ENCODE data around the gene IL17F. TPM values are rescaled to one million over a fixed set of nuclear protein-coding genes. Genes with fewer than 3 reads are reported as not detected.

The IL17F gene
- total and polyA plus RNA-seq, 4 donors, result not detected

DNA sequence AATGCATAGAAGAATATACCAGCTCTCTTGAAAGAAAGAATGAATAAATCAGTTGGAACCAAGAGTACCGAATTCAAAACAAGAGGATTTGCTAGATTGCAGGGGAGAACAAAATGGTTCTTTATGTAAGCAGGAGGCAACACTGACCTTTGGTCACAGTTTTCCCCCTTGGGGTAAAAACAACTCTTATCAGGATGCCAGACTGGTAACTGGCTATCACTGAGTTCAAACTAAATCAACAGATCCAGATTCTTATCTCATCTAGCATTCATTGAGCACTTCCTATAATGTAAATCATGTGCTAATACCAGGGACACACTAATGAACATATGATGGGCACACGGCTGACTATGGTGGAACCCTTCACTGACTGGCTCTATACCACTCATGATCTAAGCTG lies 4.8 kb upstream of the IL17F start:
- no peaks in the 10 kb centered on the region for H3K9me3 ChIP-seq (ENCODE audit: control insufficient read depth in 4 of 4, low read length in 3 of 4)
- TF ChIP-seq FOXA2 (IDR thresholded peaks at IDR 0.05), result no peak
- no peak for TF ChIP-seq RAD21 (IDR thresholded peaks at IDR 0.05)
- TF ChIP-seq TAF1 (conservative IDR thresholded peaks at IDR 0.05), result no peak
- TF ChIP-seq GABPA (IDR thresholded peaks at IDR 0.05 in 1 of 2, conservative IDR thresholded peaks at IDR 0.05 in 1 of 2), result no peak
- TF ChIP-seq, protein P1, sequence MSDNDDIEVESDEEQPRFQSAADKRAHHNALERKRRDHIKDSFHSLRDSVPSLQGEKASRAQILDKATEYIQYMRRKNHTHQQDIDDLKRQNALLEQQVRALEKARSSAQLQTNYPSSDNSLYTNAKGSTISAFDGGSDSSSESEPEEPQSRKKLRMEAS (IDR thresholded peaks at IDR 0.05), result no peak
- no peak for TF ChIP-seq JUND (IDR thresholded peaks at IDR 0.05)
- TF ChIP-seq, protein P2, sequence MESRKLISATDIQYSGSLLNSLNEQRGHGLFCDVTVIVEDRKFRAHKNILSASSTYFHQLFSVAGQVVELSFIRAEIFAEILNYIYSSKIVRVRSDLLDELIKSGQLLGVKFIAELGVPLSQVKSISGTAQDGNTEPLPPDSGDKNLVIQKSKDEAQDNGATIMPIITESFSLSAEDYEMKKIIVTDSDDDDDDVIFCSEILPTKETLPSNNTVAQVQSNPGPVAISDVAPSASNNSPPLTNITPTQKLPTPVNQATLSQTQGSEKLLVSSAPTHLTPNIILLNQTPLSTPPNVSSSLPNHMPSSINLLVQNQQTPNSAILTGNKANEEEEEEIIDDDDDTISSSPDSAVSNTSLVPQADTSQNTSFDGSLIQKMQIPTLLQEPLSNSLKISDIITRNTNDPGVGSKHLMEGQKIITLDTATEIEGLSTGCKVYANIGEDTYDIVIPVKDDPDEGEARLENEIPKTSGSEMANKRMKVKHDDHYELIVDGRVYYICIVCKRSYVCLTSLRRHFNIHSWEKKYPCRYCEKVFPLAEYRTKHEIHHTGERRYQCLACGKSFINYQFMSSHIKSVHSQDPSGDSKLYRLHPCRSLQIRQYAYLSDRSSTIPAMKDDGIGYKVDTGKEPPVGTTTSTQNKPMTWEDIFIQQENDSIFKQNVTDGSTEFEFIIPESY (IDR thresholded peaks at IDR 0.05), result no peak
- TF ChIP-seq FOXA1 (IDR thresholded peaks at IDR 0.05), result no peak
- TF ChIP-seq SP1 (IDR thresholded peaks at IDR 0.05), result no peak
- TF ChIP-seq HNF4A (conservative IDR thresholded peaks at IDR 0.05), result no peak
- TF ChIP-seq, protein P3, sequence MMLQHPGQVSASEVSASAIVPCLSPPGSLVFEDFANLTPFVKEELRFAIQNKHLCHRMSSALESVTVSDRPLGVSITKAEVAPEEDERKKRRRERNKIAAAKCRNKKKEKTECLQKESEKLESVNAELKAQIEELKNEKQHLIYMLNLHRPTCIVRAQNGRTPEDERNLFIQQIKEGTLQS (IDR thresholded peaks at IDR 0.05), result no peak
- no peak for TF ChIP-seq NR2F2 (IDR thresholded peaks at IDR 0.05)
- TF ChIP-seq, protein P4, sequence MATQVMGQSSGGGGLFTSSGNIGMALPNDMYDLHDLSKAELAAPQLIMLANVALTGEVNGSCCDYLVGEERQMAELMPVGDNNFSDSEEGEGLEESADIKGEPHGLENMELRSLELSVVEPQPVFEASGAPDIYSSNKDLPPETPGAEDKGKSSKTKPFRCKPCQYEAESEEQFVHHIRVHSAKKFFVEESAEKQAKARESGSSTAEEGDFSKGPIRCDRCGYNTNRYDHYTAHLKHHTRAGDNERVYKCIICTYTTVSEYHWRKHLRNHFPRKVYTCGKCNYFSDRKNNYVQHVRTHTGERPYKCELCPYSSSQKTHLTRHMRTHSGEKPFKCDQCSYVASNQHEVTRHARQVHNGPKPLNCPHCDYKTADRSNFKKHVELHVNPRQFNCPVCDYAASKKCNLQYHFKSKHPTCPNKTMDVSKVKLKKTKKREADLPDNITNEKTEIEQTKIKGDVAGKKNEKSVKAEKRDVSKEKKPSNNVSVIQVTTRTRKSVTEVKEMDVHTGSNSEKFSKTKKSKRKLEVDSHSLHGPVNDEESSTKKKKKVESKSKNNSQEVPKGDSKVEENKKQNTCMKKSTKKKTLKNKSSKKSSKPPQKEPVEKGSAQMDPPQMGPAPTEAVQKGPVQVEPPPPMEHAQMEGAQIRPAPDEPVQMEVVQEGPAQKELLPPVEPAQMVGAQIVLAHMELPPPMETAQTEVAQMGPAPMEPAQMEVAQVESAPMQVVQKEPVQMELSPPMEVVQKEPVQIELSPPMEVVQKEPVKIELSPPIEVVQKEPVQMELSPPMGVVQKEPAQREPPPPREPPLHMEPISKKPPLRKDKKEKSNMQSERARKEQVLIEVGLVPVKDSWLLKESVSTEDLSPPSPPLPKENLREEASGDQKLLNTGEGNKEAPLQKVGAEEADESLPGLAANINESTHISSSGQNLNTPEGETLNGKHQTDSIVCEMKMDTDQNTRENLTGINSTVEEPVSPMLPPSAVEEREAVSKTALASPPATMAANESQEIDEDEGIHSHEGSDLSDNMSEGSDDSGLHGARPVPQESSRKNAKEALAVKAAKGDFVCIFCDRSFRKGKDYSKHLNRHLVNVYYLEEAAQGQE (IDR thresholded peaks at IDR 0.05), result no peak
- TF ChIP-seq YY1 (IDR thresholded peaks at IDR 0.05), result no peak
- TF ChIP-seq, protein P5, sequence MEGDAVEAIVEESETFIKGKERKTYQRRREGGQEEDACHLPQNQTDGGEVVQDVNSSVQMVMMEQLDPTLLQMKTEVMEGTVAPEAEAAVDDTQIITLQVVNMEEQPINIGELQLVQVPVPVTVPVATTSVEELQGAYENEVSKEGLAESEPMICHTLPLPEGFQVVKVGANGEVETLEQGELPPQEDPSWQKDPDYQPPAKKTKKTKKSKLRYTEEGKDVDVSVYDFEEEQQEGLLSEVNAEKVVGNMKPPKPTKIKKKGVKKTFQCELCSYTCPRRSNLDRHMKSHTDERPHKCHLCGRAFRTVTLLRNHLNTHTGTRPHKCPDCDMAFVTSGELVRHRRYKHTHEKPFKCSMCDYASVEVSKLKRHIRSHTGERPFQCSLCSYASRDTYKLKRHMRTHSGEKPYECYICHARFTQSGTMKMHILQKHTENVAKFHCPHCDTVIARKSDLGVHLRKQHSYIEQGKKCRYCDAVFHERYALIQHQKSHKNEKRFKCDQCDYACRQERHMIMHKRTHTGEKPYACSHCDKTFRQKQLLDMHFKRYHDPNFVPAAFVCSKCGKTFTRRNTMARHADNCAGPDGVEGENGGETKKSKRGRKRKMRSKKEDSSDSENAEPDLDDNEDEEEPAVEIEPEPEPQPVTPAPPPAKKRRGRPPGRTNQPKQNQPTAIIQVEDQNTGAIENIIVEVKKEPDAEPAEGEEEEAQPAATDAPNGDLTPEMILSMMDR (IDR thresholded peaks at IDR 0.05; ENCODE audit: low read depth, low read length, missing input control), result no peak
- no peak for TF ChIP-seq RXRA (IDR thresholded peaks at IDR 0.05)
- TF ChIP-seq HNF4G (IDR thresholded peaks at IDR 0.05), result no peak
- no peak for TF ChIP-seq EGR1 (IDR thresholded peaks at IDR 0.05; ENCODE audit: low read depth in 2 of 2)
- H3K4me1 ChIP-seq (ENCODE audit: control insufficient read depth in 4 of 4, insufficient read depth in 4 of 4, low read length in 3 of 4), result no peaks in the 10 kb centered on the region
- no peak overlapping the region for H3K4me3 ChIP-seq (ENCODE audit: low read depth in 1 of 3, low read length in 3 of 3)
- no peak for DNase-seq (ENCODE audit: low spot score)
- H3K27me3 ChIP-seq (ENCODE audit: control insufficient read depth in 4 of 4, insufficient read depth in 4 of 4, low read length in 3 of 4), result no peaks in the 10 kb centered on the region
- WGBS, result 77% methylated on average over 2 of the region's 2 CpGs
- no peaks in the 10 kb centered on the region for H3K36me3 ChIP-seq (ENCODE audit: control insufficient read depth in 4 of 4, insufficient read depth in 3 of 4, low read depth in 1 of 4, low read length in 3 of 4)
- H3K9ac ChIP-seq (ENCODE audit: low read depth in 1 of 2, low read length in 2 of 2), result no peak overlapping the region
- H3K27ac ChIP-seq (ENCODE audit: low read depth in 1 of 2, low read length in 2 of 2), result no peak overlapping the region

All from liver (tissue), 9 donors.